ENCODE results near the gene BTNL2. TPM values are rescaled to one million over a fixed set of nuclear protein-coding genes. Genes with fewer than 3 reads are reported as not detected.

BTNL2 gene
- total RNA-seq, 4 donors from 2014 or later, result not detected

DNA sequence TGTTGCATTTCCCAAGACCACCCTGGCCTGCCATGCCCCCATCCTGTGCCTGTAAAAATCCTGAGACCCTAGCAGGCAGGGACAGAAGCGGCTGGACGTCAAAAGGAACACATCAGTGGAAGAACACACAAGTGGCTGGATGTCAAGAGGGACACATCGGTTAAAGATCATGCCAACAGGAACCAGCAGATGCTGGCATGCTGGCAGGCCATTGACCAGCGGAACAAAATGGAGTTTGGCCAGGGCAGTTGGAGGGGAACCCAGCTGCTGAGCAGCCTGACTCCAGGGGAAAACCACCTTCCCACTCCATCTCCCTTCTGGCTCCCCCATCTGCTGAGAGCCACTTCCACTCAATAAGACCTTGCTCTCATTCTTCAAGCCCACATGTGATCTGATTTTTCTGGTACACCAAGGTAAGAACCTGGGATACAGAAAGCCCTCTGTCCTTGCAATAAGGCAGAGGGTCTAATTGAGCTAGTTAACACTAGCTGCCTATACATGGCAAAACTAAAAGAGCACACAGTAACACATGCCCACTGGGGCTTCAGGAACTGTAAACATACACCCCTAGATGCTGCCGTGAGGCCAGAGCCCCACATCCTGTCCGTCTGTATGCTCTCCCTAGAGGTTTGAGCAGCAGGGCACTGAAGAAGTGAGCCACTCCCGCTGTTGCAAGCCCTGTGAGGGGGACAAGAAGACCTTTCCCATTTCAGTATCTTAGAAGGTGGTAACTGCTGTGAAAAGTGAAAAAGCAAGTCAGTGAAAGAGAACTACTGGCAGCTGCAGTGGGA is 31.0 kb downstream of the BTNL2 start:
- WGBS, 2 donors (ENCODE audit: low coverage in 1 of 2), result 80% methylated on average over 6 of the region's 7 CpGs; no CpG with 5 or more reads in 1 of the 2 donors
- no peak overlapping the region for H3K4me3 ChIP-seq
- no peaks in the 10 kb centered on the region for H3K36me3 ChIP-seq
- no peak for ATAC-seq
- no peaks in the 10 kb centered on the region for H3K9me3 ChIP-seq
- peaks cover 15% of the 10 kb centered on the region for H3K27me3 ChIP-seq
- no peaks in the 10 kb centered on the region for H3K4me1 ChIP-seq
- TF ChIP-seq POLR2A (IDR thresholded peaks at IDR 0.05), result no peak
- TF ChIP-seq POLR2AphosphoS5 (IDR thresholded peaks at IDR 0.05), result no peak
- no peak for TF ChIP-seq EP300 (IDR thresholded peaks at IDR 0.05)
- TF ChIP-seq, protein P1, sequence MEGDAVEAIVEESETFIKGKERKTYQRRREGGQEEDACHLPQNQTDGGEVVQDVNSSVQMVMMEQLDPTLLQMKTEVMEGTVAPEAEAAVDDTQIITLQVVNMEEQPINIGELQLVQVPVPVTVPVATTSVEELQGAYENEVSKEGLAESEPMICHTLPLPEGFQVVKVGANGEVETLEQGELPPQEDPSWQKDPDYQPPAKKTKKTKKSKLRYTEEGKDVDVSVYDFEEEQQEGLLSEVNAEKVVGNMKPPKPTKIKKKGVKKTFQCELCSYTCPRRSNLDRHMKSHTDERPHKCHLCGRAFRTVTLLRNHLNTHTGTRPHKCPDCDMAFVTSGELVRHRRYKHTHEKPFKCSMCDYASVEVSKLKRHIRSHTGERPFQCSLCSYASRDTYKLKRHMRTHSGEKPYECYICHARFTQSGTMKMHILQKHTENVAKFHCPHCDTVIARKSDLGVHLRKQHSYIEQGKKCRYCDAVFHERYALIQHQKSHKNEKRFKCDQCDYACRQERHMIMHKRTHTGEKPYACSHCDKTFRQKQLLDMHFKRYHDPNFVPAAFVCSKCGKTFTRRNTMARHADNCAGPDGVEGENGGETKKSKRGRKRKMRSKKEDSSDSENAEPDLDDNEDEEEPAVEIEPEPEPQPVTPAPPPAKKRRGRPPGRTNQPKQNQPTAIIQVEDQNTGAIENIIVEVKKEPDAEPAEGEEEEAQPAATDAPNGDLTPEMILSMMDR (IDR thresholded peaks at IDR 0.05), result no peak
- no peak overlapping the region for H3K27ac ChIP-seq

- no peaks in the 10 kb centered on the region for H3K9me3 ChIP-seq
- no peak within 1 kb of the TSS for H3K27ac ChIP-seq
- H3K27me3 ChIP-seq, result peaks cover 13% of the 10 kb centered on the region
- ATAC-seq, result no peak
- no peak within 1 kb of the TSS for H3K4me3 ChIP-seq
- no peaks in the 10 kb centered on the region for H3K36me3 ChIP-seq
- TF ChIP-seq, protein P1 (IDR thresholded peaks at IDR 0.05), result no peak
- TF ChIP-seq POLR2A (IDR thresholded peaks at IDR 0.05), result no peak
- TF ChIP-seq POLR2AphosphoS5 (IDR thresholded peaks at IDR 0.05), result no peak
- no peak for TF ChIP-seq EP300 (IDR thresholded peaks at IDR 0.05)
- no peaks in the 10 kb centered on the region for H3K4me1 ChIP-seq
These were observed 35.2 kb downstream of the BTNL2 start, which contains the start of gene TSBP1 for GRCh38 chr6:32371803-32372202. TSS of gene TSBP1 (minus strand) at chr6:32371903. CDS start at chr6:32371706, 197 bp downstream.

DNA sequence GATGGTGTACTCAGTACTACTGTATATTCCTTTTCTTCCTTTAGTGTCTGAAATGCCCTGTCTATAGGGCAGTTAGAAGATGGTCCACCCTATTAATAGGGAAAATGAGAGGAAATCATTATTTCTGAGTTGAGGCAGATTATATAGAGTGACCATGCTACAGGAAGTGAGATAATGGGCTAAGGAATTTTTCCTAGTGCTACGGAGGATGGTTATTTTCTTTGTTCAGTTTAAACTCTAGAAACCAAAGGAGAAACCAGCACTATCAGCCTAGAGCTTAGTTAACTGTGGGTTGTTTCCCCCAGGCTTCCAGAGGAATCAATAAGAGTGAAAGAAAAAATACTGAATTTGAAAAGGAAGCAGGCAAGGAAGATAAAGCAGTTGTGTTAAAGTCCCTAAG is 35.8 kb downstream of the BTNL2 start:
- Histone ChIP-seq H3K36me3 (no peaks in the 10 kb centered on the region), H3K4me1 (no peaks in the 10 kb centered on the region), H3K27me3 (peaks cover 10% of the 10 kb centered on the region), H3K4me3 (no peak overlapping the region), H3K9me3 (no peaks in the 10 kb centered on the region), H3K27ac (no peak overlapping the region)
- TF ChIP-seq, protein P1 (IDR thresholded peaks at IDR 0.05), result no peak
- TF ChIP-seq POLR2AphosphoS5 (IDR thresholded peaks at IDR 0.05), result no peak
- TF ChIP-seq EP300 (IDR thresholded peaks at IDR 0.05), result no peak
- TF ChIP-seq POLR2A (IDR thresholded peaks at IDR 0.05), result no peak
- WGBS, 2 donors (ENCODE audit: low coverage in 1 of 2), result 21 to 33% methylated on average over 1 of the region's 1 CpG
- no peak for ATAC-seq

DNA sequence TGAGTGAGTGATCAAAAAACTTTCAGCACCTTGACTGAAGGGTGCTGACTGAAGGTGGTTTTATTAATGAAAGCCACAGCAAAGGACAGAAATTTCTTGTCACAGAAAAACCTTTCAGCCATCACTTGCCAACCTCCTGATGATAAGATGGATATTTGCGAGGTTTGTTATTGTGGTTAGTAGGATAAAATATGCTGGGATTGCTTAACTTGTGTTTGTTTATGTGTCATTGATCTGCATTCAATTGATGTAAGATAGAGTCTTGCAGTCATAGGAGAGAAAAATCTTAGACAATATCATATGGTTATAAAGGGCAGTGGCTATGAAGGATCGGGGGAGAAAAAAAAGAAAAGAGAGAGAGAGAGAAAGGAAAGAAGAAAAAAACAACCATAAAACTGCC is 36.5 kb downstream of the BTNL2 start:
- no peaks in the 10 kb centered on the region for H3K4me1 ChIP-seq
- no peaks in the 10 kb centered on the region for H3K36me3 ChIP-seq
- H3K9me3 ChIP-seq, result no peaks in the 10 kb centered on the region
- WGBS, 2 donors (ENCODE audit: low coverage in 1 of 2), result 78 to 100% methylated on average over 1 to 2 of the region's 2 CpGs
- peaks cover 2% of the 10 kb centered on the region for H3K27me3 ChIP-seq
- H3K4me3 ChIP-seq, result no peak overlapping the region
- ATAC-seq, result no peak
- H3K27ac ChIP-seq, result no peak overlapping the region
- no peak for TF ChIP-seq POLR2A (IDR thresholded peaks at IDR 0.05)
- TF ChIP-seq, protein P1 (IDR thresholded peaks at IDR 0.05), result no peak
- TF ChIP-seq POLR2AphosphoS5 (IDR thresholded peaks at IDR 0.05), result no peak
- TF ChIP-seq EP300 (IDR thresholded peaks at IDR 0.05), result no peak

- no peaks in the 10 kb centered on the region for H3K27me3 ChIP-seq
- no peak overlapping the region for H3K4me3 ChIP-seq
- no peaks in the 10 kb centered on the region for H3K4me1 ChIP-seq
- H3K9me3 ChIP-seq, result no peaks in the 10 kb centered on the region
- H3K36me3 ChIP-seq, result no peaks in the 10 kb centered on the region
- no peak for ATAC-seq
- 43 to 46% methylated on average over 2 to 3 of the region's 3 CpGs for WGBS, 2 donors (ENCODE audit: low coverage in 1 of 2)
- H3K27ac ChIP-seq, result no peak overlapping the region
- TF ChIP-seq, protein P1 (IDR thresholded peaks at IDR 0.05), result no peak
- TF ChIP-seq POLR2AphosphoS5 (IDR thresholded peaks at IDR 0.05) (no peak), EP300 (IDR thresholded peaks at IDR 0.05) (no peak), POLR2A (IDR thresholded peaks at IDR 0.05) (no peak)
These were observed 37.3 kb downstream of the BTNL2 start for GRCh38 chr6:32369660-32370059.

All from gastroesophageal sphincter (tissue), 4 donors.